Measurements from ENCODE around the gene OR4F6.

- TF ChIP-seq POLR2A (IDR thresholded peaks at IDR 0.05; ENCODE audit: low read depth, low read length) (no peak), POLR2AphosphoS5 (IDR thresholded peaks at IDR 0.05; ENCODE audit: low read depth, low read length) (no peak), TAF1 (IDR thresholded peaks at IDR 0.05; ENCODE audit: low read depth, low read length) (no peak), SPI1 (IDR thresholded peaks at IDR 0.05; ENCODE audit: low read depth, low read length) (no peak)
Observed at GRCh38 chr15:101804941-101805340, 1.6 kb downstream of the OR4F6 start.
